ENCODE results near the gene LNP1. TPM values are rescaled to one million over a fixed set of nuclear protein-coding genes. Genes with fewer than 3 reads are reported as not detected.

The LNP1 gene
- total and polyA plus RNA-seq, 9 of the 15 experiments (the other 6 are each of a cell fraction or from before 2014, with no cell fraction given), result 1.9 to 5.2 (median 4.5) TPM

- TF ChIP-seq FOXK2 (conservative IDR thresholded peaks at IDR 0.05 in 1 of 2, IDR thresholded peaks at IDR 0.05 in 1 of 2; ENCODE audit: low read depth in 2 of 2), result peak in 1 of 2 experiments; percentile 70; a peak in 2 of 4 replicates
- TF ChIP-seq UBTF (IDR thresholded peaks at IDR 0.05; ENCODE audit: borderline replicate concordance in 1 of 2, low read depth in 2 of 2, low read length in 2 of 2), result 0 out of 4 replicates have a peak, but pooled peaks of 1 of the 2 experiments have one; percentile 24
- 0 out of 2 replicates have a peak, but pooled peaks have one; percentile 32 for TF ChIP-seq HLTF (IDR thresholded peaks at IDR 0.05)
- TF ChIP-seq ZNF3 (CRISPR knock-in tag; IDR thresholded peaks at IDR 0.05), result no peak
- TF ChIP-seq ESRRA (IDR thresholded peaks at IDR 0.05; ENCODE audit: borderline replicate concordance, low read depth), result peak; percentile 78; the same call in 1 of the 2 replicates
- TF ChIP-seq E2F1 (CRISPR knock-in tag; IDR thresholded peaks at IDR 0.05), result 0 out of 2 replicates have a peak, but pooled peaks have one; percentile 19
- peak; percentile 90 for TF ChIP-seq KDM5B (IDR thresholded peaks at IDR 0.05; ENCODE audit: insufficient replicate concordance, low read depth, low read length)
- no peak for TF ChIP-seq TFAM (CRISPR knock-in tag; conservative IDR thresholded peaks at IDR 0.05)
- TF ChIP-seq CUX1 (CRISPR knock-in tag; IDR thresholded peaks at IDR 0.05), result no peak
- 0 out of 2 replicates have a peak, but pooled peaks have one; percentile 12 for TF ChIP-seq SOX6 (IDR thresholded peaks at IDR 0.05)
- TF ChIP-seq, protein P1, sequence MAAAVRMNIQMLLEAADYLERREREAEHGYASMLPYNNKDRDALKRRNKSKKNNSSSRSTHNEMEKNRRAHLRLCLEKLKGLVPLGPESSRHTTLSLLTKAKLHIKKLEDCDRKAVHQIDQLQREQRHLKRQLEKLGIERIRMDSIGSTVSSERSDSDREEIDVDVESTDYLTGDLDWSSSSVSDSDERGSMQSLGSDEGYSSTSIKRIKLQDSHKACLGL (CRISPR knock-in tag; IDR thresholded peaks at IDR 0.05; ENCODE audit: borderline replicate concordance, poor library complexity, severe bottlenecking), result peak; percentile 76
- TF ChIP-seq, protein P2, sequence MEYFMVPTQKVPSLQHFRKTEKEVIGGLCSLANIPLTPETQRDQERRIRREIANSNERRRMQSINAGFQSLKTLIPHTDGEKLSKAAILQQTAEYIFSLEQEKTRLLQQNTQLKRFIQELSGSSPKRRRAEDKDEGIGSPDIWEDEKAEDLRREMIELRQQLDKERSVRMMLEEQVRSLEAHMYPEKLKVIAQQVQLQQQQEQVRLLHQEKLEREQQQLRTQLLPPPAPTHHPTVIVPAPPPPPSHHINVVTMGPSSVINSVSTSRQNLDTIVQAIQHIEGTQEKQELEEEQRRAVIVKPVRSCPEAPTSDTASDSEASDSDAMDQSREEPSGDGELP (CRISPR knock-in tag; IDR thresholded peaks at IDR 0.05; ENCODE audit: borderline replicate concordance), result peak; percentile 56; the same call in 1 of the 2 replicates
These were observed at the start of gene LNP1, which contains the start of gene TOMM70 (continued) for GRCh38 chr3:100400780-100401673.

Measured in K562 (cell line).